IgD-negative memory B cell (primary cell): Measurements from ENCODE around the gene POU3F3. TPM values are rescaled to one million over a fixed set of nuclear protein-coding genes. Genes with fewer than 3 reads are reported as not detected.

ENCODE experiments used
- H3K27ac Mint-ChIP-seq, 3 donors: one replicate each; pipeline ENCODE4 v1.8.0; 2020 to 2022; ENCODE audit warnings: mild to moderate bottlenecking in 3 of 3, mixed read lengths in 3 of 3, moderate library complexity in 1 of 3
- H3K27me3 Mint-ChIP-seq: one replicate; pipeline ENCODE4 v1.8.0; 2021; ENCODE audit warnings: mixed read lengths
- H3K36me3 Mint-ChIP-seq: one replicate; pipeline ENCODE4 v1.8.0; 2020; ENCODE audit warnings: mild to moderate bottlenecking, mixed read lengths
- H3K4me1 Mint-ChIP-seq, 3 donors: one replicate each; pipeline ENCODE4 v1.8.0; 2020 to 2022; ENCODE audit warnings: mixed read lengths in 3 of 3, mild to moderate bottlenecking in 1 of 3
- H3K4me3 Mint-ChIP-seq, 4 donors: one replicate each; pipeline ENCODE4 v1.8.0; 2020 to 2022; ENCODE audit warnings: mild to moderate bottlenecking in 4 of 4, mixed read lengths in 4 of 4, moderate library complexity in 3 of 4
- H3K9me3 Mint-ChIP-seq, 3 donors: one replicate each; pipeline ENCODE4 v1.8.0; 2020 to 2021; ENCODE audit warnings: mixed read lengths in 3 of 3, mild to moderate bottlenecking in 1 of 3
- polyA plus RNA-seq: library from polyadenylated mRNA; unstranded; fragments of 300-500 nt; fragmentation: Illumina TruSeq; gene quantifications from one replicate; pipeline ENCODE4 v1.2.3, GENCODE V29; 2021

The POU3F3 gene
- polyA plus RNA-seq, 1 donor from 2014 or later: not detected

DNA sequence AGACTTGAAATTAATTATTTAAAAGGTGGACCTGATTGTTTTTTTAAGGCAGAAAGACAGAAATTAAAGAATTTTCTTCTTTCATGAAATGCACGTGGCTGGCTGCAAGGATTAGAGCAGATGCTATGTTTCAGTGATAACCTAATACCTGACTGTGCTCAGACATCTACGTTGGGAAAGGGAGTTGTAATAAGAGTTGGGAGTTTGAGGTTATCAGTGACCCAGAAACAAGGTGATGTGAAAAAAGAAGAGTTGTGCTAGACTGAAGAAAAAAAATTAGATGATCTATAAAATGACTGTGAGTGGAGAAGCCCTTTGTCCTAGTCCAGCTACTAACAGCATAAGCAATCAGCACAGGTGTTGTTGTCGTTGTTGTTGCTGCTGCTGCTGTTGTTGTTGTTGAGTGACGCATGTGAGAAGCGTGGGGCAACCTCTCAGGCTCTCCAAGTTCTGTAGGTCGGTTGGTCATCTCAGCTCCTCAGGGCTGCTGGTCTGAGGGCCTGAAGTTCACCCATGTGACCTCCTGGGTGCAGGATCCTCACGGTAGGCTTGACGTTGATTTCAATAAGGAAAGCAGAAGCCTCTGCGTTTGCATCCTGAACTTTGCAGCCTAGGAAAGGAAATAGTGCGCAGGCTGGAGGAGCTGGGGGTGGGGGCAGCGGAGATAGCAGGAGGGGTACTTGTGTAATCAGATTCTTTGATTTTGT is 7.6 kb downstream of the POU3F3 start:
- Mint-ChIP-seq H3K27ac (peak overlapping the region; percentile 83 to 94 (median 92)), H3K4me3 (peak overlapping the region in 3 of 4 donors; percentile 44 to 79 (median 67)), H3K27me3 (peaks cover 68% of the 10 kb centered on the region), H3K36me3 (peaks cover 6% of the 10 kb centered on the region), H3K4me1 (peaks cover 17 to 37% (median 17%) of the 10 kb centered on the region in 3 donors), H3K9me3 (peaks cover 0 to 11% (median 9%) of the 10 kb centered on the region in 3 donors)

DNA sequence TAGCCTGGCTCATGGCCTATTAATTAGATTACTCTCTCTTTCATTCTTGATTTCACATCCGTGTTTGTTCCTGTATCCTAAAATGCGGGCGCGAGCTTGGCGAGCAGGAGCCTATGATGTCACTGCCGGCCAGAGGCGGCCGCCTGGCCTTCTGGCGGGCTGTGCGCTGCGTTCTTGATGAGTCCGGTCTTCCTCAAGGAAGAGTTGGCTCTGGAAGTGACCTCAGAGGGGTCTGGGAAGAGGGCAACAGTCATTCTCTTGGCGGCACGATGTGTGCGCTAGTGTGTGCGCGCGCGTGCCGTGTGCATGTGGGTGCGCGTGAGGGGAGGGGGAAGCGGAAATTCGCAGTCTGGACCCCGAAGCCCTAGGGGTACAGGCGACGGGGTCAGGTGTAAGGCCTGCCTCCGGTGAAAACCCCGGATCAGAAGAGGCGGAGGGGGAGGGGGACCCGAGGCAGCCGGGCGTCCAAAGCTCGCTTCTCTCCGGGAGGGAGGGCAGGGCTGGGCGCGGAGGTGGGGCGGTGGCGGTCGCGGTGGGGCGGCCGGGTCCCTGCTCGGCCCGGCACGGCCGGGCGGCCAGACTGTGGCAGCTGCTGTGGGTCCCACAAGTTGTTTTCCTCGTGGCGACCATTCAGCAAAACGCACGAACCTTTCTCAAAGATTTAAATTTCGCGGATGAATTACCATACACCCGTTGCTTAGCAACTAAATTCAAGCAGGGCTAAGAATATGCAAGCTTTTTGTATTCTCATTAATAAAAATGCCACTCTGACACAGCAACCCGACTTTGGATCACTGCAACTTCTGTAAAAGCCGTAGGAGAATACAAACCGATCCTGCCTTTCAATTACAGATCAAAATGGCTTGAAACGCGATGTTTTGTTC is 8.4 kb downstream of the POU3F3 start:
- peak overlapping the region in 2 of 4 donors; percentile 67 to 79 for H3K4me3 Mint-ChIP-seq
- H3K27ac Mint-ChIP-seq: peak overlapping the region; percentile 83 to 94 (median 92)
- peaks cover 70% of the 10 kb centered on the region for H3K27me3 Mint-ChIP-seq
- H3K4me1 Mint-ChIP-seq: peaks cover 15 to 33% (median 17%) of the 10 kb centered on the region in 3 donors
- H3K36me3 Mint-ChIP-seq: peaks cover 6% of the 10 kb centered on the region
- peaks cover 0 to 9% (median 8%) of the 10 kb centered on the region in 3 donors for H3K9me3 Mint-ChIP-seq

DNA sequence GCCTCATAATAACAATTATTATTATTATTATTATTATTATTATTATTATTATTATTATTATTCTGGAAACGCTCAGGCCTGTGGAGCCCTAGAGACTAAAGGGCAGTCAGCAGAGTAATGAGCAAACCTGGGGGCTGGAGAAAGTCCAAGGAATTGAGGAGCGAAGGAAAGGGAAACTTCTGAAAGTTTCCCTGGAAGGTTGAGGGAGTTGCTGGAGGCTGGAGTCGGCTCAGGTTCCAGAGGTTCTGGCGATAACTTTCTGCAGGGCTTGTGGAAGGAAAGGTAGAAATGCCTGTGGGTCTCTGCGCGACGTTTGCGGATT is 9.2 kb downstream of the POU3F3 start:
- Mint-ChIP-seq H3K27ac (peak overlapping the region in 2 of 3 donors; percentile 70 to 91), H3K4me3 (peak overlapping the region in 1 of 4 donors; percentile 48), H3K4me1 (peaks cover 11 to 31% (median 14%) of the 10 kb centered on the region in 3 donors), H3K27me3 (peaks cover 70% of the 10 kb centered on the region), H3K36me3 (peaks cover 6% of the 10 kb centered on the region), H3K9me3 (peaks cover 0 to 9% (median 8%) of the 10 kb centered on the region in 3 donors)

DNA sequence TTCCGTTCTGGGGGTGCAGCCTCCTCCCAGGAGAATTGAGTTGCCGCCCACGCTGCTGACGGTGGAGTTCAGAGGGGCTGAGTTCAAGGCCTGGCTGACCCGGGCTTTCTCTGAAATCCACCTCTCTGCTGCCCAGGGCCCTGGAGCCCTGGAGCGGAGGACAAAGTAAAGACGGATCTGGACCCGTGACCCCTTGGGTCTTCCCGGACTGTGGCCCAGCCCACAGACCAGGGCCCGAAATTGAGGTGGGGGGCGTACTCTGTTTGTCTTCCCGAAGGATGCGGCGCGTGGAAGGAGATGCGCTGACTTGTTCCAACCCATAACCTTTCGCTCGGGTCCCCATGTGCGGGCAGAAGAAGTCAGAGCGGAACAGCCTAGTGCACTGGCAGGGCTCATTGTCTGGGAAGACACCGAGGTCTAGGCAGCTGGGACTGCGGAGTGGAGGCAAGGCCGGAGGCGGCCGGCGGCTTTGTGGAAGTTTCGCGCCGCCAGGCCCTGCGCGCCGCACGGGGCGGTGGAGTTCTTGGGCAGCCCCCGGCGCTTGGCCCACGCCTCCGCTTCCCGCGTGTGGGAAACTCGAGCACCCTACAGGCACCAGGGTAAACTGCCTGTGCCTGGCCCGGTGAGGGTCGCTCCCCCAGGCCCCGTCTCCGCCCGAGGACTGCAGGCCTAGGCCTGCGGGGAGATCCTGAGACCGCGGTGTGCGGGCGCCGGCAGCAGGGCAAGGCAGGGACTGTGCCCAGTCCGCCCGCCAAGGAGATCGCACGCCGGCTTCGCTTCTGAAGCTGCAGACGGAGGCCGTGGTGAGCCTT is 9.8 kb downstream of the POU3F3 start:
- peak overlapping the region in 2 of 4 donors; percentile 27 to 48 for H3K4me3 Mint-ChIP-seq
- peak overlapping the region; percentile 70 to 91 (median 85) for H3K27ac Mint-ChIP-seq
- H3K4me1 Mint-ChIP-seq: peaks cover 11 to 25% (median 14%) of the 10 kb centered on the region in 3 donors
- peaks cover 0 to 6% (median 5%) of the 10 kb centered on the region in 3 donors for H3K9me3 Mint-ChIP-seq
- H3K36me3 Mint-ChIP-seq: peaks cover 6% of the 10 kb centered on the region
- H3K27me3 Mint-ChIP-seq: peaks cover 73% of the 10 kb centered on the region

DNA sequence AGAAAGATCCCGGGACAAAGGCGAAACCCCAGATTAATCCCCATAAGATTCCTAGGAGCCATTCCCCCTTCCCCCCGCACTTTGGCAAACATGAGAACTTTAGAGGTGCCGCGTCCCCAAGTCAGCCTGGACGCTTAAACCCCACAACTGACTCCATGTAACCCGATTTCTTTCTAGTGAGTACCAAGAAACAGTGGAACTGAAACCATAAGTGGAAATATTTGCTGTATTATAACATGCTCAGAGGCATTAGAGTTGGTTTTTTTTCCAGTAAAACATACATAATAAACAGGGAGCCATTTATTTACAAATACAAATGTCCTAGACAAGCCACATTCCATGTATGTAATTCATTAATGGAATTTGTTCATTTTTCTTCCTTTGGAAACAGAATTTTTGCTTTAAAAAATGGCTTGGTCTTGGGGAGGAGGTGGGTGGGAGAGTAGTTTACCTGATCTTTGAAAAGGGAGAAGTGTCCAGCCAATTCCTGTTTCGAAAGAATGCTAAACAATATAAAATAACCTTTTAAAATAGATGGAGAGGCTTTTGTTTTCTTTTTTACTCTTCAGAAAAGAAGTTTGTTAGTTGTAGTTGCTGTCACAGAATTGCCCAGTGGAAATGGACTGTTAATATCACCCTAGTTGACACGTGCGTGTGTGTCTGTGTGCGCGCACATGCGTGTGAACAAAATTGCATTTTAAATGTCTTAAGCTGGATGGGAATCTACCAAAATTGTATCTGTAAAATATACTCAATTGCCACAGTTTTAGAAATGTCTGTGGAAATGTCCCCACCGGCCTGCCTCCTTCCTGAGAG is 10.6 kb downstream of the POU3F3 start:
- H3K4me1 Mint-ChIP-seq: peaks cover 11 to 23% (median 14%) of the 10 kb centered on the region in 3 donors
- H3K9me3 Mint-ChIP-seq: peaks cover 0 to 4% (median 2%) of the 10 kb centered on the region in 3 donors
- H3K36me3 Mint-ChIP-seq: peaks cover 6% of the 10 kb centered on the region
- peaks cover 69% of the 10 kb centered on the region for H3K27me3 Mint-ChIP-seq
- peak overlapping the region; percentile 68 to 85 (median 81) for H3K27ac Mint-ChIP-seq
- peak overlapping the region in 2 of 4 donors; percentile 47 to 81 for H3K4me3 Mint-ChIP-seq

DNA sequence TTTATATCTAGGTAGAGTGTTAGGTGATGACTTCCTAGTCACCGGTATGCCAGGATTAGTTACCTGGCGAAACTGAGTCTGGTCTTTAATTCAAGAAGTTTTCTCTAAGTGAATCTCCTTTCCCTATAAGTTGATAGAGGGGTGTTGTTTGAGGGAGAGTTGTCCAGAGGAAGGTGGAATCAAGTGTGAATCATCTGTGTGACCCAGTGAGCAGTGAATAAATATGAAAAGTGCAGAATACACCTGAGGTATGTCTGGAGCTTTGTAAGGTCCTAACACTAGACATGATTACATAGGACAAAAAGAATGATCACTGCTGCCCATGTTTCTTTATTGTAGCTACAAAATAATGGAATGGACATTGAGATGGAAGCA is 11.2 kb downstream of the POU3F3 start:
- Mint-ChIP-seq H3K27me3 (peaks cover 69% of the 10 kb centered on the region), H3K9me3 (peaks cover 0 to 2% (median 0%) of the 10 kb centered on the region in 3 donors), H3K36me3 (peaks cover 6% of the 10 kb centered on the region), H3K4me3 (peak overlapping the region in 1 of 4 donors; percentile 24), H3K27ac (peak overlapping the region in 1 of 3 donors; percentile 68), H3K4me1 (peaks cover 11 to 21% (median 14%) of the 10 kb centered on the region in 3 donors)

DNA sequence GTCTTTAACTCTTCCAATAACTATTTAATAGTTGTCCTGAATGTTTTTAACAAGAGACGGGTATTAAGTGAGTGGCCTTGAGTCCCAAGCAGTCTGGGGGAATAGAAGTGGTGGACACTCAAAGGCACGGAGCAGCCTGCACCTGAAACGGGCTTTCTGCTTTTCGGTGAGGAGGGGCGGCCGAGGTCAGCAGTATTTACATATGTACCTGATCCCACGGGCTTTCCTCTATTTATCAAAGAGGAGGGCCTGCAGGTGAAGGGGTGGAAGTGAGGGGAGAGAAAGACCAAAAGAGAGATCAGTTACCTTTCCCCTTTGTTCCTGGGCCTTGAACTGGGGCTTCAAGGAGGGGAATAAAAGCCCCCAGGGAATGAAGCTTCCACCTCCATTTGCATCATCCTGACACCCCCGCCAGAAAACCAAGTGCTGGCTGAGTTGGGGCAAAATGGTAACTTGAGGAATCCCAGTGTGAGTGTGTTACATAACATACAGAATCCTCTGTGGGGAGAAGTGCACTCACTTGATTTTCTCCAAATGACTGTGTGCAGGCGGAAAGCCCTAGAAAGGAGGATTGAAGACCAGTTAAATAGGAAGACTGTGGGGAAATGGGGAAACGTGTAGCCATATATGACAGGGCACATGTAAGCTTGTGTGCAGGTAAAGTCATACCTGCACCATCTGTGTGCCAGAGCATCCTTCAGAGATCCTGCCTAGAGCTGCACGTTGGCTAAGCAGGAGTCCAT is 12.4 kb downstream of the POU3F3 start:
- H3K9me3 Mint-ChIP-seq: peaks cover 0 to 2% (median 0%) of the 10 kb centered on the region in 3 donors
- H3K4me3 Mint-ChIP-seq: peak overlapping the region in 1 of 4 donors; percentile 4
- peak overlapping the region in 1 of 3 donors; percentile 68 for H3K27ac Mint-ChIP-seq
- peaks cover 11 to 24% (median 14%) of the 10 kb centered on the region in 3 donors for H3K4me1 Mint-ChIP-seq
- H3K27me3 Mint-ChIP-seq: peaks cover 73% of the 10 kb centered on the region
- peaks cover 5% of the 10 kb centered on the region for H3K36me3 Mint-ChIP-seq

DNA sequence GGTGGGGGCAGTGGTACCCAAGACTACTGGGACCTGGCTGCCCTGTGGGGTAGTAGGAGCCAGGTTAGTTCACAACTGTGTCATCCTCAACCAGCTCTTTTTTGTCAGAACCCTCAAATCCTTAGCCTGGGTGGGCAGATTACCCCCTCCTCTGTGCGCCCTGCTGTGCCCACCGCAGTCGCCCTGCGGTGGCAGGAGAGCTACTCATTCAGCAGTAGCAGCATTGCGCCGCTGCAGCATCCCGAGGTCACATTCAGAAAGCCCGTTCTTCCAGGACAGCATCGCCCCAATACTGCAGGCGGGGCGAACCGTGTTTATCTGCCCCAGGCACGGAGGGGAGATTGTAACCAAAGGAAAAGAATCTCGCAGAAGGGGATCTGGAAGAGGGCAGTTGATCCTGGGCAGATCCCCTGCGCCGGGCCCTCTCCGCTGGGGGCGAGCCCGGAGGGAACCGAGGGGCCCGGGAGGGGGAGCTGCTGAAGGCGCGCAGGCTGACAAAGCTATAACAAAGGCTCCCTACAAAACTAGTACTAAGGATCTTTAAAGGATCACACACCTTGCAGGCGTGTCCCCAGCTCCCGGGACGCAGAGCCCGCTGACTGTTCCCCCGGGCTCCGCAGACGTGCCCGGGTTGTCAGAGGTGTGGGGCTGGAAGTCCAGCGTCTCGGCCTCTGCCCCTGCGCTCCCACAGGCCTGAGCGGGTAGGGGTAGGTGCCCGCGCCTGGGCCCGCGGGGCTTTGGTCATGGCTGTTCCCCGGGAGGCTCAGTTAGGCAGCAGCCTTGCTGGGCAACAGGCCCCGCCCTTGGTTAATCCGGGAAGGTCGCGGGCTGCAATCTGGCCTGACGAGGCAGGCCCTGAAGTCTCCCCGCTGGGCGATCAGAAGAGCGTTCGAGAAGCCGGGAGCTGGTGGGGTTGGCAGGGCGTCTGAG is 13.2 kb downstream of the POU3F3 start:
- H3K9me3 Mint-ChIP-seq: peaks cover 0 to 2% (median 0%) of the 10 kb centered on the region in 3 donors
- peaks cover 71% of the 10 kb centered on the region for H3K27me3 Mint-ChIP-seq
- H3K36me3 Mint-ChIP-seq: peaks cover 1% of the 10 kb centered on the region
- H3K4me3 Mint-ChIP-seq: peak overlapping the region in 1 of 4 donors; percentile 78
- H3K27ac Mint-ChIP-seq: peak overlapping the region in 1 of 3 donors; percentile 68
- H3K4me1 Mint-ChIP-seq: peaks cover 13 to 24% (median 17%) of the 10 kb centered on the region in 3 donors

DNA sequence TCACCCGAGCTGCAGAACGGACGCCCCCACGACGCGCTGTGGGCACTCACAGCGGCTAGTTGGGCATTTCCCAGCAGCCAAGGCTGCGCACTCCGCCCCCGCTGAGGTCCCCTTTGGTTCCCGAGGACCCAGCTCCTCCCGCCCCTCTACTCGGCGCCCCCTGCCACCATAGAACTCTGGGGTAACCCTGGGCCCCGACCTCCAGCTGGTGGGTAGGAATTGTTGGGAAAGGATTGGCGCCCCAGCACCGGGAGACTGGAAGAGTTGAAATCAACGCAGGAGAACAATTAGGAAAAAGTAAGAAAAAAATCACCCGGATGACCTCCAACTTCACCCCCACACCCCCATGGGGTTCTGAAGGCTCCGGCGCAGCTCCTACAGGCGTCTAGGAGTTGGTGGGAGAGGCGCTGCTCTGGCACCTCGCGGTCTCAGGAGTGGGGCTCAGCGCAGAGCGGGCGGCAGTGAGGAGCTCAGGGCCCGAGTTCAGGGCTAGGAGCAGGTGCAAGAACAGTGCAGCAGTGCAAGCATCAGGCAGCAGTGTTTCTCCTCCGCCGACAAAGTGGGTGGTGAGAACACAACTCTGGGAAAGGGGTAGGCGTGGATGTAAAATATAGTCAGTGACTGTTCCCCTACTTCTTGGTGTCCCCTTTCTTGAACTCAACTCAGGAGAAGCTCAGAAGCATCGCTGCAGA is 14.0 kb downstream of the POU3F3 start:
- H3K27ac Mint-ChIP-seq: no peak overlapping the region
- H3K4me3 Mint-ChIP-seq: peak overlapping the region in 1 of 4 donors; percentile 15
- H3K9me3 Mint-ChIP-seq: peaks cover 0 to 2% (median 0%) of the 10 kb centered on the region in 3 donors
- peaks cover 1% of the 10 kb centered on the region for H3K36me3 Mint-ChIP-seq
- H3K27me3 Mint-ChIP-seq: peaks cover 74% of the 10 kb centered on the region
- H3K4me1 Mint-ChIP-seq: peaks cover 13 to 24% (median 21%) of the 10 kb centered on the region in 3 donors

DNA sequence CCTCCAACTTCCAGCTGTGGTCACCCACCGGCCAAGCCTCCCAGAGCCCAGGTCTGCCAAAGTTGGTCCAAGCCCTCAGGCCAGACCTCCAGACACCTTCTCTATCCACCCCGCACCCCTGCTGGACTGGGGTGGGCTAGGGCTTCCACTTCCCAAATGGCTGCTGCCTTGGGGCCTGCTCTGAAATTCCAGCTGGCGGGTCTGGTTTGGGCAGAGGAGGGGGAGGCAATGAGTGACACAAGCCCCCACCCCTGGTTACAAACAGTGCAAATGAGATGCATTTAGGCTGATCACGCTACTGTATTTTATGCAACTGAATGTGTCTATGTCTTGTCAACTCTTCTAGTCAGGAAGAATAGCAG is 14.6 kb downstream of the POU3F3 start:
- H3K9me3 Mint-ChIP-seq: peaks cover 0 to 2% (median 0%) of the 10 kb centered on the region in 3 donors
- H3K4me1 Mint-ChIP-seq: peaks cover 13 to 26% (median 19%) of the 10 kb centered on the region in 3 donors
- H3K27me3 Mint-ChIP-seq: peaks cover 72% of the 10 kb centered on the region

DNA sequence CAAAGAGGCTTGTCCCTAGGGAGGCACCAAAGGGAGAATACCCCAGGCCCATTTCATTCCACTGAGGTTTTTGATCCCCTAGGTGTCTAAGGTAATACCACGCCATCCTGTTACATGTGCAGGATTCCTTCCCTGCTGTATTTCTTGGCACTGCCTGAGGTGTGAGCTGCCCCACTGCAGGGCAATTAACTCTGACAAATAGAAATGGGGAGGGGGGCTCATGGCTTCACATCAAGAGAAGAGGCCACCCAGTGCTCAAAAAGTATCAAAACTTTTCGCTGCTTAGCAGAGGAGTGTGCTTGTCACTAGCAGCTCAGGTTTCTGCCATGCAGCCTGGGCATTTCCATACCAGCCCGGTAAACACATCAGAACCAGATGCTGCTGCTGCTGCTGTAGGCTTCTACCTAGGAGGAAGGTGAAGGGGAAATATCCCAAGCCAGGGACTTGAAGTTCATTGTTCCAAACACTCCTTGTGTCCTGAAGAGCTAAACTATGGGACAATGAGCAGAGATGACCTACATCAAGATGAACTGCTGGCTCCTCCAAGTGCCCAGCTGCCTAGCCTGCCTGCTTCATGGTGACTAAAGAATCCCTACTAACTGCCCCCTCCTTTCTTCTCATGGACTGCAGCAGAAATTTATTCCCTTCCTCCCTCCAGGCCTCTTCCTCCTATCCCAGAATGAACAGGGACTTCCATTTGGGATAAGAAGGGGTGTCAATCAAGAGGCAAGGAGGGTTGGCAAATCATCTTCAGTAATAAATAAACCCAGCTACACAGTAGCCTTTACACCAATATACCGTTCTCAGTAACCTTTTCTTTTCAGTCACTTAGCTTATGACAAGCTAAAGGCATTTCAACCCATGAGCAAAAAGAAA is 16.4 kb downstream of the POU3F3 start:
- Mint-ChIP-seq H3K4me1 (peaks cover 8 to 24% (median 15%) of the 10 kb centered on the region in 3 donors), H3K9me3 (no peaks in the 10 kb centered on the region), H3K27me3 (peaks cover 58% of the 10 kb centered on the region), H3K4me3 (peak overlapping the region in 1 of 4 donors; percentile 85), H3K36me3 (peaks cover 1% of the 10 kb centered on the region), H3K27ac (peak overlapping the region in 1 of 3 donors; percentile 14)

More for the DNA sequence above, 14.6 kb downstream of the POU3F3 start:
- peak overlapping the region in 1 of 3 donors; percentile 29 for H3K27ac Mint-ChIP-seq
- H3K4me3 Mint-ChIP-seq: peak overlapping the region in 1 of 4 donors; percentile 15
- no peaks in the 10 kb centered on the region for H3K36me3 Mint-ChIP-seq
